Activated CD4-positive, alpha-beta memory T cell treated with anti-CD3 and anti-CD28 coated beads, Interleukin-2, amount 10 ng/mL, durations not matched to agents 7 days and 5 days (primary cell): ENCODE data around the gene TXNL4B. TPM values are rescaled to one million over a fixed set of nuclear protein-coding genes. Genes with fewer than 3 reads are reported as not detected.
"Not testable (repeated sequence)": the region's sequence is repeated elsewhere in the genome, so short reads cannot be mapped to it uniquely, and the experiment has no call there.

ENCODE experiments used
- CTCF ChIA-PET: fragments of 350-600 bp; sonication (Branson Sonifier 250); formaldehyde crosslinking; loops from one replicate; lab custom pipeline; 2021; ENCODE audit warnings: antibody characterized with exemption, inconsistent platforms; lab: Charles Lee
- POLR2A ChIA-PET: fragments of 350-600 bp; sonication (Branson Sonifier 250); formaldehyde crosslinking; loops from one replicate; lab custom pipeline; 2021; ENCODE audit warnings: antibody characterized with exemption; lab: Charles Lee
- DNase-seq: peaks from one replicate; pipeline ENCODE4 v3.0.0-alpha.2; 2020
- H3K27ac Mint-ChIP-seq: one replicate; pipeline ENCODE4 v1.8.0; 2021; ENCODE audit warnings: mild to moderate bottlenecking, mixed read lengths
- H3K27me3 Mint-ChIP-seq: one replicate; pipeline ENCODE4 v1.8.0; 2021; ENCODE audit warnings: mixed read lengths
- H3K36me3 Mint-ChIP-seq: one replicate; pipeline ENCODE4 v1.8.0; 2021; ENCODE audit warnings: low read depth, mixed read lengths
- H3K4me1 Mint-ChIP-seq: one replicate; pipeline ENCODE4 v1.8.0; 2021; ENCODE audit warnings: mixed read lengths
- H3K4me3 Mint-ChIP-seq: one replicate; pipeline ENCODE4 v1.8.0; 2021; ENCODE audit warnings: mild to moderate bottlenecking, mixed read lengths
- H3K9me3 Mint-ChIP-seq: one replicate; pipeline ENCODE4 v1.8.0; 2021; ENCODE audit warnings: mixed read lengths
- total RNA-seq, 2 experiments: library from RNA; stranded (reverse); gene quantifications; one replicate each; pipeline ENCODE4 v1.2.3, GENCODE V29; 2021

TXNL4B gene
- total RNA-seq, 2 experiments from 2014 or later = 15.3 to 16.2 TPM

GRCh38 chr16:72083778-72084404 lies 9.5 kb downstream of the TXNL4B start:
- no peak for DNase-seq
- no peaks in the 10 kb centered on the region for H3K4me1 Mint-ChIP-seq
- no peaks in the 10 kb centered on the region for H3K27me3 Mint-ChIP-seq
- peaks cover 10% of the 10 kb centered on the region for H3K9me3 Mint-ChIP-seq
- no peak overlapping the region for H3K4me3 Mint-ChIP-seq
- no peak overlapping the region for H3K27ac Mint-ChIP-seq
- CTCF ChIA-PET = no interaction called here
- POLR2A ChIA-PET = interaction anchor here (1.1 kb wide), 1 partner anchor 10 kb away, joined by 4 read pairs; the partner anchor contains the start of genes DHX38 and TXNL4B
- peaks cover 40% of the 10 kb centered on the region for H3K36me3 Mint-ChIP-seq

- CTCF ChIA-PET = interaction anchor here (1.2 kb wide), 1 partner anchor 10 kb away, joined by 4 read pairs; no protein-coding TSS in a partner anchor
- DNase-seq, POLR2A ChIA-PET, H3K27me3 Mint-ChIP-seq, H3K27ac Mint-ChIP-seq, H3K4me1 Mint-ChIP-seq, H3K4me3 Mint-ChIP-seq, H3K36me3 Mint-ChIP-seq, H3K9me3 Mint-ChIP-seq: not testable (repeated sequence)
Observed at GRCh38 chr16:72076991-72077706, 16.3 kb downstream of the TXNL4B start.

GRCh38 chr16:72075067-72075466 lies 18.4 kb downstream of the TXNL4B start:
- H3K4me1 Mint-ChIP-seq, DNase-seq, H3K4me3 Mint-ChIP-seq, H3K27me3 Mint-ChIP-seq, POLR2A ChIA-PET, H3K27ac Mint-ChIP-seq, H3K9me3 Mint-ChIP-seq, CTCF ChIA-PET, H3K36me3 Mint-ChIP-seq: not testable (repeated sequence)

- no peaks in the 10 kb centered on the region for H3K27me3 Mint-ChIP-seq
- CTCF ChIA-PET = no interaction called here
- POLR2A ChIA-PET = no interaction called here
- H3K9me3 Mint-ChIP-seq = no peaks in the 10 kb centered on the region
- no peak for DNase-seq
- H3K27ac Mint-ChIP-seq = no peak overlapping the region
- no peak overlapping the region for H3K4me3 Mint-ChIP-seq
- H3K36me3 Mint-ChIP-seq = no peaks in the 10 kb centered on the region
- H3K4me1 Mint-ChIP-seq = no peaks in the 10 kb centered on the region
Observed at GRCh38 chr16:72073560-72074230, 19.7 kb downstream of the TXNL4B start.

- Mint-ChIP-seq H3K4me1 (no peaks in the 10 kb centered on the region), H3K36me3 (no peaks in the 10 kb centered on the region), H3K27ac (no peak overlapping the region), H3K27me3 (no peaks in the 10 kb centered on the region), H3K4me3 (no peak overlapping the region), H3K9me3 (no peaks in the 10 kb centered on the region)
- no peak for DNase-seq
- POLR2A ChIA-PET = no interaction called here
- CTCF ChIA-PET = no interaction called here
Observed at GRCh38 chr16:72072514-72073342, 20.7 kb downstream of the TXNL4B start.

GRCh38 chr16:72068930-72069329 lies 24.5 kb downstream of the TXNL4B start:
- no peak overlapping the region for H3K4me3 Mint-ChIP-seq
- no peaks in the 10 kb centered on the region for H3K9me3 Mint-ChIP-seq
- no peaks in the 10 kb centered on the region for H3K27me3 Mint-ChIP-seq
- no peaks in the 10 kb centered on the region for H3K4me1 Mint-ChIP-seq
- CTCF ChIA-PET = interaction anchor here (3.0 kb wide), 1 partner anchor 29 kb away, joined by 12 read pairs; no protein-coding TSS in a partner anchor
- POLR2A ChIA-PET = no interaction called here
- H3K27ac Mint-ChIP-seq = no peak overlapping the region
- no peaks in the 10 kb centered on the region for H3K36me3 Mint-ChIP-seq
- no peak for DNase-seq

- Mint-ChIP-seq H3K27ac (no peak overlapping the region), H3K4me1 (no peaks in the 10 kb centered on the region), H3K9me3 (no peaks in the 10 kb centered on the region), H3K36me3 (no peaks in the 10 kb centered on the region), H3K4me3 (no peak overlapping the region), H3K27me3 (no peaks in the 10 kb centered on the region)
- POLR2A ChIA-PET = no interaction called here
- DNase-seq = no peak
- CTCF ChIA-PET = interaction anchor here (0.8 to 3.0 kb wide), 6 partner anchors 11 to 164 kb away, joined by 3 to 12 read pairs (median 6); partner anchors contain the start of genes DHX38 and TXNL4B
Observed at GRCh38 chr16:72066747-72067146, 26.7 kb downstream of the TXNL4B start.

- ChIA-PET CTCF (no interaction called here), POLR2A (no interaction called here)
- no peak for DNase-seq
- Mint-ChIP-seq H3K9me3 (no peaks in the 10 kb centered on the region), H3K4me1 (no peaks in the 10 kb centered on the region), H3K27me3 (no peaks in the 10 kb centered on the region), H3K27ac (no peak overlapping the region), H3K36me3 (no peaks in the 10 kb centered on the region), H3K4me3 (no peak overlapping the region)
Observed at GRCh38 chr16:72064361-72064894, 29.0 kb downstream of the TXNL4B start.

- CTCF ChIA-PET = interaction anchor here (0.9 kb wide), 1 partner anchor 39 kb away, joined by 3 read pairs; no protein-coding TSS in a partner anchor
- H3K9me3 Mint-ChIP-seq = no peaks in the 10 kb centered on the region
- H3K4me1 Mint-ChIP-seq = no peaks in the 10 kb centered on the region
Observed at GRCh38 chr16:72061564-72061963, 31.9 kb downstream of the TXNL4B start.

GRCh38 chr16:72060405-72060804 lies 33.0 kb downstream of the TXNL4B start:
- POLR2A ChIA-PET = no interaction called here
- Mint-ChIP-seq H3K27me3 (no peaks in the 10 kb centered on the region), H3K4me3 (no peak overlapping the region), H3K27ac (no peak overlapping the region), H3K4me1 (no peaks in the 10 kb centered on the region), H3K9me3 (no peaks in the 10 kb centered on the region), H3K36me3 (no peaks in the 10 kb centered on the region)
- CTCF ChIA-PET = no interaction called here
- DNase-seq = no peak

More at GRCh38 chr16:72061564-72061963, 31.9 kb downstream of the TXNL4B start:
- Mint-ChIP-seq H3K27ac (no peak overlapping the region), H3K36me3 (no peaks in the 10 kb centered on the region), H3K4me3 (no peak overlapping the region), H3K27me3 (no peaks in the 10 kb centered on the region)
- no peak for DNase-seq
- POLR2A ChIA-PET = no interaction called here

- H3K27me3 Mint-ChIP-seq, POLR2A ChIA-PET, H3K36me3 Mint-ChIP-seq, H3K27ac Mint-ChIP-seq, DNase-seq, CTCF ChIA-PET, H3K4me1 Mint-ChIP-seq, H3K9me3 Mint-ChIP-seq, H3K4me3 Mint-ChIP-seq: not testable (repeated sequence)
Observed at GRCh38 chr16:72059060-72059459, 34.4 kb downstream of the TXNL4B start.

- DNase-seq, POLR2A ChIA-PET, CTCF ChIA-PET, H3K27me3 Mint-ChIP-seq, H3K9me3 Mint-ChIP-seq, H3K4me3 Mint-ChIP-seq, H3K4me1 Mint-ChIP-seq, H3K27ac Mint-ChIP-seq, H3K36me3 Mint-ChIP-seq: not testable (repeated sequence)
Observed at GRCh38 chr16:72057313-72057712, 36.1 kb downstream of the TXNL4B start.
